ENCODE results near the gene AMZ2. TPM values are rescaled to one million over a fixed set of nuclear protein-coding genes. Genes with fewer than 3 reads are reported as not detected.

Gene AMZ2
- total RNA-seq, 3 donors from 2014 or later (not counting 1 experiment from before 2014, with no cell fraction given) = 87.0 to 131 (median 107) TPM

- peaks cover 9% of the 10 kb centered on the region for H3K36me3 Mint-ChIP-seq
- Histone ChIP-seq H3K9me3 (ENCODE audit: control insufficient read depth, insufficient read depth, low read length) (no peaks in the 10 kb centered on the region), H3K4me3 (ENCODE audit: low read length) (no peak overlapping the region), H3K27me3 (ENCODE audit: control insufficient read depth, insufficient read depth, low read length) (no peaks in the 10 kb centered on the region), H3K27ac (ENCODE audit: low read length) (no peak overlapping the region), H3K4me1 (ENCODE audit: control insufficient read depth, insufficient read depth, low read length) (no peaks in the 10 kb centered on the region), H3K36me3 (ENCODE audit: control insufficient read depth, insufficient read depth, low read length) (no peaks in the 10 kb centered on the region)
- no peaks in the 10 kb centered on the region for H3K9me3 Mint-ChIP-seq
- H3K27me3 Mint-ChIP-seq (ENCODE audit: low read depth in 2 of 2) = no peaks in the 10 kb centered on the region
- no peak overlapping the region for H3K4me3 Mint-ChIP-seq
- DNase-seq (no peak), ATAC-seq (no peak)
- H3K4me1 Mint-ChIP-seq = peaks cover 15 to 28% of the 10 kb centered on the region in 2 donors
- no peak overlapping the region for H3K27ac Mint-ChIP-seq
- intact Hi-C loops (cut with micrococcal nuclease) = no loop called here
- WGBS (ENCODE audit: insufficient coverage) = 91% methylated on average over 6 of the region's 6 CpGs
- no peak for TF ChIP-seq CTCF (IDR thresholded peaks at IDR 0.05)
Observed at GRCh38 chr17:68304706-68305105, 56.9 kb downstream of the AMZ2 start.

GRCh38 chr17:68305142-68305541 is 57.3 kb downstream of the AMZ2 start:
- Mint-ChIP-seq H3K27ac (no peak overlapping the region), H3K4me1 (peaks cover 17 to 31% of the 10 kb centered on the region in 2 donors), H3K9me3 (no peaks in the 10 kb centered on the region), H3K27me3 (ENCODE audit: low read depth in 2 of 2) (no peaks in the 10 kb centered on the region), H3K4me3 (no peak overlapping the region), H3K36me3 (peaks cover 9% of the 10 kb centered on the region)
- no peaks in the 10 kb centered on the region for H3K27me3 ChIP-seq (ENCODE audit: control insufficient read depth, insufficient read depth, low read length)
- H3K9me3 ChIP-seq (ENCODE audit: control insufficient read depth, insufficient read depth, low read length) = no peaks in the 10 kb centered on the region
- ATAC-seq (no peak), DNase-seq (no peak)
- intact Hi-C loops (cut with micrococcal nuclease) = no loop called here
- no peaks in the 10 kb centered on the region for H3K36me3 ChIP-seq (ENCODE audit: control insufficient read depth, insufficient read depth, low read length)
- WGBS (ENCODE audit: insufficient coverage) = 92% methylated on average over 4 of the region's 4 CpGs
- H3K4me1 ChIP-seq (ENCODE audit: control insufficient read depth, insufficient read depth, low read length) = peaks cover 4% of the 10 kb centered on the region
- H3K27ac ChIP-seq (ENCODE audit: low read length) = no peak overlapping the region
- TF ChIP-seq CTCF (IDR thresholded peaks at IDR 0.05) = no peak
- no peak overlapping the region for H3K4me3 ChIP-seq (ENCODE audit: low read length)

Other genes with a start within 250 kb of the AMZ2 start
- gene KPNA2, start 212.3 kb upstream of the AMZ2 start, total RNA-seq = 10 to 100 TPM; 45.1 to 52.8 (median 49.3) TPM
- 10 to 100 TPM; 16.5 to 20.9 (median 19.4) TPM for gene SLC16A6, start 43.1 kb downstream of the AMZ2 start, total RNA-seq
- 10 to 100 TPM; 34.8 to 52.3 (median 39.3) TPM for gene ARSG, start 43.5 kb downstream of the AMZ2 start, total RNA-seq
- 10 to 100 TPM; 29.0 to 41.4 (median 32.0) TPM for gene WIPI1, start 209.5 kb downstream of the AMZ2 start, total RNA-seq